B cell (primary cell): ENCODE data around the gene CHRNA5.

Experiments
- CTCF ChIP-seq: fragments of 200-600 bp; IDR thresholded peaks from one replicate; pipeline ENCODE4 v1.8.0; 2022; ENCODE audit warnings: antibody characterized with exemption, mild to moderate bottlenecking
- EZH2 ChIP-seq: IDR thresholded peaks from 2 replicates; pipeline ENCODE4 v1.6.1; 2012; ENCODE audit warnings: borderline replicate concordance, low read depth, mild to moderate bottlenecking, moderate library complexity, low read length; ENCODE audit not compliant: insufficient read depth, poor library complexity, severe bottlenecking

DNA sequence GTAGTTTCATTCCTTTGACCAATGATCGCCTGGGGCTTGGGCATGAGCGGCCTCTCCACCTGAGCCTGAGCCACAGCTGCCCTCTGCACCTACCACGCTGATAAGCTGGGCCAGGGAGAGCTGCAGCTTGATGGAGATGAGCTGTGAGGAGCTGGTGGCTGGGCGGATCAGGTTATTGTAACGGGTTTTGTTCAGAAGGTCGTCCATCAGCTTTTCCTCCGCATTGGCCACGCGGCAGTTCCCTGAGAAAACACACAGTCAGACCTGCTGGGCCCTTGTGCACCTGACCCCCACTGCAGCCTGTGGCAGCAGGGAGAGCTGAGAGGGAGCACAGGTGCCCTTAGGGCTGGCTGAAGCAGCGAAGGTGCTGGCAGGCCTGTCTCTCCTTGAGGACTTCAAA, 70.0 kb downstream of the CHRNA5 start:
- no peak for TF ChIP-seq CTCF
- no peak for TF ChIP-seq EZH2
